ENCODE data around the gene UNCX.

The UNCX gene

GRCh38 chr7:1281068-1281467 is 48.4 kb downstream of the UNCX start:
- H3K4me3 ChIP-seq (ENCODE audit: low read depth, low read length) = no peak overlapping the region
- no peaks in the 10 kb centered on the region for H3K36me3 ChIP-seq
- H3K27me3 ChIP-seq = peaks cover 35% of the 10 kb centered on the region
- peaks cover 4% of the 10 kb centered on the region for H3K9me3 ChIP-seq
- no peak for TF ChIP-seq CTCF (IDR thresholded peaks at IDR 0.05; ENCODE audit: low read depth, low read length)
- no peak for DNase-seq
- no peaks in the 10 kb centered on the region for H3K4me1 ChIP-seq

GRCh38 chr7:1282679-1283078 is 50.0 kb downstream of the UNCX start:
- no peak for TF ChIP-seq CTCF (IDR thresholded peaks at IDR 0.05; ENCODE audit: low read depth, low read length)
- Histone ChIP-seq H3K36me3 (no peaks in the 10 kb centered on the region), H3K27me3 (peaks cover 45% of the 10 kb centered on the region)

GRCh38 chr7:1283337-1283736 is 50.7 kb downstream of the UNCX start:
- no peak for TF ChIP-seq CTCF (IDR thresholded peaks at IDR 0.05; ENCODE audit: low read depth, low read length)
- Histone ChIP-seq H3K9me3 (no peaks in the 10 kb centered on the region), H3K36me3 (no peaks in the 10 kb centered on the region), H3K27me3 (peaks cover 48% of the 10 kb centered on the region), H3K4me3 (ENCODE audit: low read depth, low read length) (no peak overlapping the region), H3K4me1 (no peaks in the 10 kb centered on the region)
- no peak for DNase-seq

More at GRCh38 chr7:1282679-1283078, 50.0 kb downstream of the UNCX start:
- Histone ChIP-seq H3K4me1 (no peaks in the 10 kb centered on the region), H3K9me3 (no peaks in the 10 kb centered on the region), H3K4me3 (ENCODE audit: low read depth, low read length) (no peak overlapping the region)
- DNase-seq = no peak

- DNase-seq = no peak
- Histone ChIP-seq H3K9me3 (no peaks in the 10 kb centered on the region), H3K36me3 (no peaks in the 10 kb centered on the region), H3K27me3 (peaks cover 56% of the 10 kb centered on the region), H3K4me1 (no peaks in the 10 kb centered on the region), H3K4me3 (ENCODE audit: low read depth, low read length) (no peak overlapping the region)
- no peak for TF ChIP-seq CTCF (IDR thresholded peaks at IDR 0.05; ENCODE audit: low read depth, low read length)
These were observed 51.5 kb downstream of the UNCX start for GRCh38 chr7:1283941-1284742.

- H3K4me1 ChIP-seq = no peaks in the 10 kb centered on the region
- DNase-seq = no peak
- TF ChIP-seq CTCF (IDR thresholded peaks at IDR 0.05; ENCODE audit: low read depth, low read length) = no peak
These were observed 52.2 kb downstream of the UNCX start for GRCh38 chr7:1284743-1285458.

More at GRCh38 chr7:1284743-1285458, 52.2 kb downstream of the UNCX start:
- no peaks in the 10 kb centered on the region for H3K9me3 ChIP-seq
- H3K36me3 ChIP-seq = no peaks in the 10 kb centered on the region
- H3K27me3 ChIP-seq = peaks cover 63% of the 10 kb centered on the region
- H3K4me3 ChIP-seq (ENCODE audit: low read depth, low read length) = no peak overlapping the region

All from BE2C (cell line).